ENCODE measurements around the gene RHOA.

Gene RHOA
- 148 to 185 reads per million in 2 donors for total RNA-seq

GRCh38 chr3:49411968-49412631 is at the start of gene RHOA, which contains the start of gene TCTA:
TSS of gene RHOA (minus strand) at chr3:49411976. CDS start at chr3:49375589, 36,387 bp downstream.
TSS of gene TCTA (plus strand) at chr3:49412423. CDS start at chr3:49412427, 4 bp downstream.
- peak; percentile 97 to 100 (median 99) for DNase-seq

GRCh38 chr3:49460956-49461355 is 49.2 kb upstream of the RHOA start:
- DNase-seq, result no peak

- DNase-seq, result no peak
Observed at GRCh38 chr3:49460188-49460890, 48.6 kb upstream of the RHOA start.

- DNase-seq, result no peak
Observed at GRCh38 chr3:49456466-49456865, 44.7 kb upstream of the RHOA start.

GRCh38 chr3:49454898-49455681 is 43.3 kb upstream of the RHOA start:
- DNase-seq, result no peak

DNA sequence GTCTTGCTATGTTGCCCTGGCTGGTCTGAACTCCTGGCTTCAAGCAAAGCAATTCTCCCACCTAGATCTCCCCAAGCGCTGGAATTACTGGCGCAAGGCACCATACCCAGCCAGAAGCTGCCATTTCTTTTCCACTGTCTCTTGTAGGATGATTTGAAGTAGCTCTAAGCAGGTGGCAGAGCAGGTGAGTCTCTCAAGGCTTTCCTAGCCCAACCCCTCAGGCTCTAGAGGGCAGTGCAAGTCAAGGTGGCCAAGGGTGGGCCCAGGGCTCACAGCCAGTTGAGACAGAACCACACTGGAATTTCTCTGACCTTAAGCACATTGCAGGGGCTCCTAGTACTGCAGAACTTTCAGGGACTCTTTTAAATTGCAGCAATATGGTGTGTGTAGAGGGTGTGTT is 42.7 kb upstream of the RHOA start:
- DNase-seq, result no peak

- no peak for DNase-seq
Observed at GRCh38 chr3:49453621-49454020, 41.8 kb upstream of the RHOA start.

- no peak for DNase-seq
Observed at GRCh38 chr3:49445391-49445790, 33.6 kb upstream of the RHOA start.

DNA sequence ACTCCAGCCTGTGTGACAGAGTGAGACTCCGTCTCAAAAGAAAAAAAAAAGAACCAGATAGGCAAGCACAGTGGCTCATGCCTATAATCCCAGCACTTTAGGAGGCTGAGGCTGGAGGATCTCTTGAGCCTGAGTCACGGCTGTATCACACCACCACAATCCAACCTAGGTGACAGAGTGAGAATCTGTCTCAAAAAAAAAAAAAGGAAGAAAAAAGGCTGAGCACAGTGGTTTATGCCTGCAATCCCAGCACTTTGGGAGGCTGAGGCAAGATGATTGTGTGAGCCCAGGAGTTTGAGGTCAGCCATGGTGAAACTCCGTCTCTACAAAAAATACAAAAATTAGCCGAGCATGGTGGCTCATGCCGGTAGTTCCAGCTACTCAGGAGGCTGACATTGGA is 23.0 kb upstream of the RHOA start:
- no peak for DNase-seq

DNA sequence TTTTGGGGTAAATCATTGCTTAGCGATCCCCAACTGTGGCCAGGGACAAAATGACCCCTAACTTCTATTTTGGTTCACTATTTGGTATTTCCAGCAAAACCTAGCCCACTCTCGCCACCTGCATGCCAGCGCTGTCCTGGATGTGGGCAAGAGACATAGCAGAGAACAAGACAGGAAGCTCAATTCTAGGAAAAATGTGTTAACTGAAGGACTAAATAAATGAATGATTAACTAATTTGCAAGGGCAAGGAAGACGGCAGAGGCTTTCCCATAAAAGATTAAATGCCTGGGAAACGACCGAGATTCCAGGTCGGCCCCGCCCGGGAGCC is 16.9 kb upstream of the RHOA start:
- DNase-seq, result peak in 1 of 5 experiments; percentile 27

GRCh38 chr3:49427586-49427985 is 15.8 kb upstream of the RHOA start:
- DNase-seq, result no peak

- no peak for DNase-seq
Observed at GRCh38 chr3:49424816-49425215, 13.0 kb upstream of the RHOA start.

DNA sequence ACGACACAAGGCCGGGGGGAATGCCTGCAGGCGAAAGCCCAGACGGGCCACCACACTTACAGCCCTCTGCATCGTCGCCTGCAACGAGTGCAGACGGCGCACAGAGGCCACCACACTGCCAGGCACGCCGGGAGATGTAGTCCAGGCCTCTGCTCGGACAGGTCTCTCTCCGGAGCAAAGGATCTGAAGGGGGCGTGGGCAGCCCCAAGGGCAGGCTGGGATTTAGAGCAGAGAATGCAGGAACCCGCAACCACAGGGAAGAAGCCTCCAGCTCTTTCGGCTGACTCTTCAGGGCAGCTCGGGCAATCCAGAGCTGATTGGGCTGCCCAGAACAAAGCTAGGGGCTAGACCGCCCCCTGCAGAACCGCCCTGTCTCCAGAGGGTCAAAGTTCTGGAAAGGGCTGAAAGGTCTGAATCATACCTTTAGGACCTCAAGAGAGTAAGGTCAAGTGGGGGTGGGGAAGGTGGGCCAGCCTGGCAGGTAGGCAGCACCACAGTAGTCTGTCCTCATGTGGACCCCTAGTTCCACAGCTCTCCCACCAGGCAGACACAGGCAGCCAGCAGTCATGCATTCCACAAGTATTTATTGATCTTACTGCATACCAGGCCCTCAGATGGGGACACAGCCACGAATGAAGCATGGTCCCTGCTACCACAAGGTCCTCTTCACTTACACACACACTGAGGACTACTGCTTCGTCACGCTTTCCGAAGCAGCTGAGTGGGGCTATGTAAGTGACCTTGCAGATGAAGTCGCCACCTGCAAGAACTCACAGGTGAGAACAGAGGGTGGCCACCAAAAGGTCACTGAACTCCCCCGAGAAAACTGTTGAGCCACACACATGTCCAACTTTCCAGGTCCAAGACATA is 10.8 kb upstream of the RHOA start, which contains the start of gene AMT:
AMT (minus strand) TSS at position 95 of the 870 bp plus-strand sequence; CDS start at position 72, 23 bp downstream.
- DNase-seq, result no peak

- no peak for DNase-seq
Observed at GRCh38 chr3:49421890-49422378, 10.2 kb upstream of the RHOA start.

DNA sequence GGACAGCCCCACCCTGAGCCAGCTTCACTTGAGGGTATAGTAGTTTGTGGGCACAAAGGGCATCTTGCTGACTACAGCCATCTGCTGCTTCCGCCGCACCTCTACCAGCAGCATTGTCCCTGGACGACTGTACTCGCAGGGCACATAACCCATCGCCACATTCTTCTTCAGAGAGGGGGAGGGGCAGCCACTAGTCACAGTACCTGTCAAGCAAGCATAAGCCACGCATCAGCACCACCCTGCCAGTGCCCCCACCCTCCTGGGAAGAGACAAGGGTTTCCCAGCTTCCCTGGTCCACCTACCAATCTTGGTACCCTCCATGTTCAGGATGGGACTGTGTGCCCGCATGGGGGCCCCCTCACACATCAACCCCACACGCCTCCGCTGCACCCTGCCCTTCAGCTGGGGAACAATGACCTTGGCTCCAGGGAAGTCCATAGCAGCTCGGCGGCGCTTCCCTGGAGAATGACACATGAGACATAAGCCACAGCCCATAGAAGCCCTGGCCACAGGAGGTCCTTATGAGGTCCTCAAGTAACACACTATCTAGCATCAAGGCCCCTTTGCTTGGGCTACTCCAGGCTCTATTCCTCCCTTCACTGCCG is 5.8 kb upstream of the RHOA start:
- DNase-seq, result no peak

DNA sequence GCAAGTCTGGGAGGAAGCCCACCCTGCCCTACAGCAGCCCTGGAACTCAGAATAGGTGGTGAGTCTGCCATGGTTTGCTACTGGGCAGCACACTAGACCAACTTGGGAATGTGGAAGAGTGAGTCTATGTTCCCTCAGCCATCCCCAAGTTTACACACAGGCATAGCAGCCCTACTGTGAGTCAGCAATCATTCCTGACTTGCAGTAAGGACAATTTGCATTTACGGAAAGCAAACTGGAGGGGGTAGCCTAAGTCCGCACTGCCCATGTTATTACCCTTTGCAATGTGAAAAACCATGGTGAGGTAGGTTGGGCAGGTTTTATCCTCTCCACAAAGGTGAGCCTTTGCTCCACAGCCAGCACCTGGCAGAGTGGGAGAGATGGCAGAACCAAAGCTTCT is 5.1 kb upstream of the RHOA start:
- no peak for DNase-seq

- peak; percentile 24 to 93 (median 60) for DNase-seq
Observed at GRCh38 chr3:49415931-49416601, 4.3 kb upstream of the RHOA start.

GRCh38 chr3:49414753-49415152 is 3.0 kb upstream of the RHOA start:
- DNase-seq, result no peak

DNA sequence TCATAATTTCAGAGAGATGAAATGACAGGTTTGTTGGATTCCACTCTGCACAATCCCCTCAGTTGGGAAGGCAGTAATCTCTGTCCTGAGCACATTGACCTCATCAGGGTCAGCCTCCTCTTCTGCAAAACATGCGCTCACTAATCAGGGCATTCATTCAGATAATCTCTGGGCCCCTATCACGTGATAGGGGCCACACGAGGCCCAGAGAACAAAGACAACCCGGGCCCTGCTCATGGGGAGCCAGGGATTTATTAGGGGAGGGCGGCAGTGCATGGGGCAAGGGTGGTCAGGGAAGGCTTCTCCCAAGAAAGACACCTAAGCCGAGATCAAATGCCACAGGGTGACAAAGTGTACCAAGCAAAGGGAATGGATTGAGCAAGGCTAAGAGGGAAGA is 1.6 kb upstream of the RHOA start:
- DNase-seq, result no peak

- no peak for DNase-seq
Observed at GRCh38 chr3:49412632-49413337, 1.0 kb upstream of the RHOA start.

Measured in T-helper 2 cell (primary cell).